ENCODE data around the gene FRMPD1.

DNA sequence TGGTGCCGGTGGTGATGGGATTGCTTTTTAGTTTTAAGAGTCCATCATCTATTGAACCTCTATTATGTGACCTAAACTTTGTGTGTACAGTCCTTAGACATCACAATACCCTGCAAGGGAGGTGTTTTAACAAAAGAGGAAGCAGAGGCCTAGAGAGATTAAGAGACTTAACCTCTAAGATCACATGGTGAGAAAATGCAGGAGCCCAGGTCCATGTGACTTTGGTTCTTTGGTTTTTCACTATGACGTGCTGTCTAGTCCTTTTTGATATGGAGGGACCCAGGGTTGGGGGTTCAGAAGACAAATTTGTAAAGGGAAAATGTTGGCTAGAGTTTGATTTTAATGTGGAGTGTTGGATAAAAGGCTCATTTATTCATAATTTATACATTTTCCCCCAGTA is 68.8 kb downstream of the FRMPD1 start:
- TF ChIP-seq, protein P1, sequence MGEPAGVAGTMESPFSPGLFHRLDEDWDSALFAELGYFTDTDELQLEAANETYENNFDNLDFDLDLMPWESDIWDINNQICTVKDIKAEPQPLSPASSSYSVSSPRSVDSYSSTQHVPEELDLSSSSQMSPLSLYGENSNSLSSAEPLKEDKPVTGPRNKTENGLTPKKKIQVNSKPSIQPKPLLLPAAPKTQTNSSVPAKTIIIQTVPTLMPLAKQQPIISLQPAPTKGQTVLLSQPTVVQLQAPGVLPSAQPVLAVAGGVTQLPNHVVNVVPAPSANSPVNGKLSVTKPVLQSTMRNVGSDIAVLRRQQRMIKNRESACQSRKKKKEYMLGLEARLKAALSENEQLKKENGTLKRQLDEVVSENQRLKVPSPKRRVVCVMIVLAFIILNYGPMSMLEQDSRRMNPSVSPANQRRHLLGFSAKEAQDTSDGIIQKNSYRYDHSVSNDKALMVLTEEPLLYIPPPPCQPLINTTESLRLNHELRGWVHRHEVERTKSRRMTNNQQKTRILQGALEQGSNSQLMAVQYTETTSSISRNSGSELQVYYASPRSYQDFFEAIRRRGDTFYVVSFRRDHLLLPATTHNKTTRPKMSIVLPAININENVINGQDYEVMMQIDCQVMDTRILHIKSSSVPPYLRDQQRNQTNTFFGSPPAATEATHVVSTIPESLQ (CRISPR knock-in tag; IDR thresholded peaks at IDR 0.05), result no peak
- TF ChIP-seq, protein P2, sequence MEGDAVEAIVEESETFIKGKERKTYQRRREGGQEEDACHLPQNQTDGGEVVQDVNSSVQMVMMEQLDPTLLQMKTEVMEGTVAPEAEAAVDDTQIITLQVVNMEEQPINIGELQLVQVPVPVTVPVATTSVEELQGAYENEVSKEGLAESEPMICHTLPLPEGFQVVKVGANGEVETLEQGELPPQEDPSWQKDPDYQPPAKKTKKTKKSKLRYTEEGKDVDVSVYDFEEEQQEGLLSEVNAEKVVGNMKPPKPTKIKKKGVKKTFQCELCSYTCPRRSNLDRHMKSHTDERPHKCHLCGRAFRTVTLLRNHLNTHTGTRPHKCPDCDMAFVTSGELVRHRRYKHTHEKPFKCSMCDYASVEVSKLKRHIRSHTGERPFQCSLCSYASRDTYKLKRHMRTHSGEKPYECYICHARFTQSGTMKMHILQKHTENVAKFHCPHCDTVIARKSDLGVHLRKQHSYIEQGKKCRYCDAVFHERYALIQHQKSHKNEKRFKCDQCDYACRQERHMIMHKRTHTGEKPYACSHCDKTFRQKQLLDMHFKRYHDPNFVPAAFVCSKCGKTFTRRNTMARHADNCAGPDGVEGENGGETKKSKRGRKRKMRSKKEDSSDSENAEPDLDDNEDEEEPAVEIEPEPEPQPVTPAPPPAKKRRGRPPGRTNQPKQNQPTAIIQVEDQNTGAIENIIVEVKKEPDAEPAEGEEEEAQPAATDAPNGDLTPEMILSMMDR (IDR thresholded peaks at IDR 0.05), result no peak
- TF ChIP-seq, protein P3, sequence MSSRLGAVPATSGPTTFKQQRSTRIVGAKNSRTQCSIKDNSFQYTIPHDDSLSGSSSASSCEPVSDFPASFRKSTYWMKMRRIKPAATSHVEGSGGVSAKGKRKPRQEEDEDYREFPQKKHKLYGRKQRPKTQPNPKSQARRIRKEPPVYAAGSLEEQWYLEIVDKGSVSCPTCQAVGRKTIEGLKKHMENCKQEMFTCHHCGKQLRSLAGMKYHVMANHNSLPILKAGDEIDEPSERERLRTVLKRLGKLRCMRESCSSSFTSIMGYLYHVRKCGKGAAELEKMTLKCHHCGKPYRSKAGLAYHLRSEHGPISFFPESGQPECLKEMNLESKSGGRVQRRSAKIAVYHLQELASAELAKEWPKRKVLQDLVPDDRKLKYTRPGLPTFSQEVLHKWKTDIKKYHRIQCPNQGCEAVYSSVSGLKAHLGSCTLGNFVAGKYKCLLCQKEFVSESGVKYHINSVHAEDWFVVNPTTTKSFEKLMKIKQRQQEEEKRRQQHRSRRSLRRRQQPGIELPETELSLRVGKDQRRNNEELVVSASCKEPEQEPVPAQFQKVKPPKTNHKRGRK (CRISPR knock-in tag; IDR thresholded peaks at IDR 0.05; ENCODE audit: borderline replicate concordance), result no peak
- TF ChIP-seq FOXP1 (CRISPR knock-in tag; IDR thresholded peaks at IDR 0.05; ENCODE audit: borderline replicate concordance) (no peak), PRDM15 (CRISPR knock-in tag; IDR thresholded peaks at IDR 0.05) (no peak), IRF2 (CRISPR knock-in tag; IDR thresholded peaks at IDR 0.05; ENCODE audit: borderline replicate concordance, low read depth) (no peak), ZNF138 (CRISPR knock-in tag; conservative IDR thresholded peaks at IDR 0.05) (no peak), CREB1 (CRISPR knock-in tag; IDR thresholded peaks at IDR 0.05) (no peak), ATF2 (CRISPR knock-in tag; IDR thresholded peaks at IDR 0.05; ENCODE audit: borderline replicate concordance, low read depth) (no peak)
